ENCODE data around the gene DNAJB5.
"Not testable (repeated sequence)": the region's sequence is repeated elsewhere in the genome, so short reads cannot be mapped to it uniquely, and the experiment has no call there.

The DNAJB5 gene

DNA sequence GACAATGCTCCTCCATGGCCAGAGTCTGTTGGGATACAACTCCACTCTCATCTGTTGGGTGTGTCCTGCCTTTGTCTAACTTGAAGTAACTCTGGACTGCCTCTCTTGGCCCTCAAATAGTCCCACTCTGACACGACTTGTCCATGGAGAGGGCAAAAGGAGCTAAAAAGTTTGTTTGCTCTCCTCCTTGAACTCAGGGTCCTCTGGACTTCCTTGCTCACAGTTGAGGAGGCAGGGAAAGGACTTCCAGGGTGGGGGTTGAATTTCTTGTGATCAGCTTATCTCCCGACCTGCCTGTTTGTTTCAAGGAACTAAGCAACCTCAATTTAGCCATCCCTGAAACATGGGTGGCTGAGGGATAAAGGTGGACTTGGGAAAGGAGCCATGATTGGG lies 11.7 kb downstream of the DNAJB5 start:
- TF ChIP-seq EZH2 (IDR thresholded peaks at IDR 0.05) (no peak), POLR2AphosphoS5 (IDR thresholded peaks at IDR 0.05; ENCODE audit: borderline replicate concordance, low read depth, low read length) (no peak), FOXP2 (optimal IDR thresholded peaks at IDR 0.05; ENCODE audit: control extremely low read depth, extremely low read length, insufficient read depth) (no peak)
- no peak for DNase-seq (ENCODE audit: low read depth, low spot score)
- no peak overlapping the region for H3K9ac ChIP-seq (ENCODE audit: insufficient read length)

DNA sequence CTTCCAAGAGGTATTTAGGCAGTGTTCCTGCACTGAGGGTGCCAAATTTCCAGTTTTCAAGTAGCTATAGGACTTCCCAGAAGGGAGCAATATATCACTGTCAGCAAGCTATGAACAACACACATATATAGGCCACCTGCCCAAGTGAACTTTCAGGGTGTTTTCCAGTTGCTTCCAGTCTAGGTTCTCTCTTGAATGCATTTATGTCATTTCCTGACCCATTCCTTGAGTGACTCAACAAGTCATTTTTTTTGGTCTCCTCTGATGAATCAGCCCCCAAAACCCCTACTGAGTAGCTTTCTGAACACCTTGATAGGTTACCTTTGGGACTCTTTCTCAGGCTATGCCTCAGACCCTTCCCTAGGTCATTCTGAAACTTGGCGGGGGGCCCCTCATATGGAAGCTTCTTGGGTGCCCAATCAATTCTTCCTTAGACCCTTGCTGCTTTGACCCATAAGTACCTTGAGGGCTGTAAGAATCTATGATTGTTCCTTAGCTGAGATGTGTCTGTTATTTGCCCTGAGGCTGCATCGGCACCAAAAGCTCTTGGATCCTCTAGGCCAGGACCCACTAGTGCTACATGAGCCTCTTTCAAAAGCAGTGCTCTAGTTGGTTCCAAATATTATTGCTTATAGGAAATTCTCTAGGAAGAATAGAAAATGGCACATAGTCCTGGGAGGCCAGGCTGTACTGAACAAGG lies 12.4 kb downstream of the DNAJB5 start:
- H3K27ac ChIP-seq: no peak overlapping the region
- H3K36me3 ChIP-seq (ENCODE audit: insufficient read depth, low read length): no peaks in the 10 kb centered on the region
- DNase-seq (ENCODE audit: low read depth, low spot score): no peak
- TF ChIP-seq FOXP2 (optimal IDR thresholded peaks at IDR 0.05; ENCODE audit: control extremely low read depth, extremely low read length, insufficient read depth): no peak
- no peaks in the 10 kb centered on the region for H3K9me3 ChIP-seq (ENCODE audit: low read depth, low read length)
- no peak overlapping the region for H3K4me3 ChIP-seq
- H3K9ac ChIP-seq (ENCODE audit: insufficient read length): no peak overlapping the region

More for the DNA sequence above, 11.7 kb downstream of the DNAJB5 start:
- Histone ChIP-seq H3K4me3 (no peak overlapping the region), H3K36me3 (ENCODE audit: insufficient read depth, low read length) (no peaks in the 10 kb centered on the region), H3K9me3 (ENCODE audit: low read depth, low read length) (no peaks in the 10 kb centered on the region), H3K27ac (no peak overlapping the region)

DNA sequence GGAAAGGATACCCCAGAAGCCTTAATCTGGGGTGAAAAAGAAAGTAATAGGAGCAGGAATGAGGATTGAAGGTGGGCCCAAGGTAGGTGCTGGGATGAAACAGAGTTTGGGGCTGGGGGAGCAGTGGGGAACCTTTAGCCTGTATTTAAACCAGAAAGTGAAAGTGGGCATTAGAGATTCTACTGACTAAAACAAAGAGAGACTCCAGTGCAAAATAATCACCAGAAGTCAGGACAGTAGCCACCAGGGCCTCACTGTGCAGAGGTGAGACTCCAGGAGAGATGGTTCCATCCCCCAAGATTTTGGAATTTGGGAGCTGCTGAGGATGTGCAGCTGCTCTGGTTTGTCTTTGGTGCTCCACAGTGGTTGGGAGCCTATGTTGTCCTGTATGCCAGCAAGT lies 13.1 kb downstream of the DNAJB5 start:
- Histone ChIP-seq H3K9ac (ENCODE audit: insufficient read length) (no peak overlapping the region), H3K36me3 (ENCODE audit: insufficient read depth, low read length) (no peaks in the 10 kb centered on the region), H3K4me3 (no peak overlapping the region), H3K27ac (no peak overlapping the region), H3K9me3 (ENCODE audit: low read depth, low read length) (no peaks in the 10 kb centered on the region)
- DNase-seq (ENCODE audit: low read depth, low spot score): no peak
- TF ChIP-seq EZH2 (IDR thresholded peaks at IDR 0.05): no peak
- no peak for TF ChIP-seq FOXP2 (optimal IDR thresholded peaks at IDR 0.05; ENCODE audit: control extremely low read depth, extremely low read length, insufficient read depth)
- no peak for TF ChIP-seq POLR2AphosphoS5 (IDR thresholded peaks at IDR 0.05; ENCODE audit: borderline replicate concordance, low read depth, low read length)

DNA sequence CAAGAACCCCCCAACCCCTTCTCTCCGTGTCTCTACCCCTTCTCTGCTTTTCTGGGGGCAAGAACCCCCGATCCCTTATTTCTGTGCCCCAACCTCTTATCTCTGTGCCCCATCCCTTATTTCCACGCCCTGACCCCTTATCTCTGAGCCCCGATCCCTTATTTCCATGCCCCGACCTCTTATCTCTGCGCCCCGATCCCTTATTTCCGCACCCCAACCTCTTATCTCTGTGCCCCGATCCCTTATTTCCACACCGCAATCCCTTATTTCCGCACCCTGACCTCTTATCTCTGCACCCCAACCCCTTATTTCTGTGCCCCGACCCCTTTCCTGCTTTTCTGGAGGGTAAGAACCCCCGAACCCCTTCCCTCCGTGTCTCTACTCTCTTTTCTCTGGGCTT lies 14.8 kb downstream of the DNAJB5 start:
- DNase-seq (ENCODE audit: low read depth, low spot score); H3K9ac ChIP-seq (ENCODE audit: insufficient read length); H3K9me3 ChIP-seq (ENCODE audit: low read depth, low read length); H3K27ac ChIP-seq; H3K36me3 ChIP-seq (ENCODE audit: insufficient read depth, low read length); H3K4me3 ChIP-seq: not testable (repeated sequence)

DNA sequence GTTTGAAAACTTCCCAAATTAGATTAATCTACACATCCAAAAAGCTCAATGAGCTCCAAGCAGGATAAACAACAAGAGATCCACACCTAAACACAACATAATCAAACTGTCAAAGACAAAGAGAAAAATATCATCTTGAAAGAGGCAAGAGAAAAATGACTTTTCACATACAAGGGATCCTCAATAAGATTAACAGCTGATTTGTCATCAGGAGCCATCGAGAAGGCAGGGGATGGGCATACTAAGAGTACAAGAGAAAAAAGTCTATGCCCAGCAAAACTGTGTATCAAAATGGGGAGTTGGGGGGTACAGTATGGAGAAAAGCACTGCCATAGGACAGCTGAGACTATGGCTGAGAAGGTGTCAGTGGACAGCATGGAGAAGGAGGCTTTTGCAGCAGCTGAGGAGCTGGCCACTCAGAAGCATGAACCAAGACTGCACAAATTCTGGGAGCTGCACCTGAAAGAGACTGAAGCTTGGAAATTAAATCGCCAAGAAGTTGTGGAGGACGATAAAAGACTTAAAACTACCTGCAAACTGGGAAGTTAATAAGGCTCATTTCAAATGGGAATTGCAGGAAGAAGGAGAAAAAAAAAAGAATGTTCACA lies 20.9 kb downstream of the DNAJB5 start:
- peaks cover 21% of the 10 kb centered on the region for H3K36me3 ChIP-seq (ENCODE audit: insufficient read depth, low read length)
- no peak for DNase-seq (ENCODE audit: low read depth, low spot score)
- H3K4me3 ChIP-seq: no peak overlapping the region
- no peaks in the 10 kb centered on the region for H3K9me3 ChIP-seq (ENCODE audit: low read depth, low read length)
- no peak overlapping the region for H3K9ac ChIP-seq (ENCODE audit: insufficient read length)
- TF ChIP-seq FOXP2 (optimal IDR thresholded peaks at IDR 0.05; ENCODE audit: control extremely low read depth, extremely low read length, insufficient read depth): no peak
- TF ChIP-seq POLR2AphosphoS5 (IDR thresholded peaks at IDR 0.05; ENCODE audit: borderline replicate concordance, low read depth, low read length): no peak
- no peak for TF ChIP-seq EZH2 (IDR thresholded peaks at IDR 0.05)
- no peak overlapping the region for H3K27ac ChIP-seq

DNA sequence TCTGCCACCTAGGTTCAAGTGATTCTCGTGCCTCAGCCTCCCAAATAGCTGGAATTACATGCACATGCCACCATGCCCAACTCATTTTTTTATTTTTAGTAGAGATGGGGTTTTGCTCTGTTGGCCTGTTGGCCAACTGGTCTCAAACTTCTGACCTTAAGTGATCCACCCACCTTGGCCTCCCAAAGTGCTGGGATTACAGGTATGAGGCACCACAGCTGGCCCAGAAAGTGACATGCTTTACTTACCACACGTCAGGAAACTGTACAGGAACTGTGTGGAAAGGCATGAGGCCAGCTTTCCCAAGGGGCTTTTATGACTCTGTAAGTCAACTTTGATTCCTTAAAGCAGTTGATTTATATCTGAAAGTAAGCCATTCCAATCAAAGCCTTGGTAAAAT lies 25.0 kb downstream of the DNAJB5 start:
- no peaks in the 10 kb centered on the region for H3K9me3 ChIP-seq (ENCODE audit: low read depth, low read length)
- no peak overlapping the region for H3K4me3 ChIP-seq
- TF ChIP-seq FOXP2 (optimal IDR thresholded peaks at IDR 0.05; ENCODE audit: control extremely low read depth, extremely low read length, insufficient read depth) (no peak), EZH2 (IDR thresholded peaks at IDR 0.05) (no peak), POLR2AphosphoS5 (IDR thresholded peaks at IDR 0.05; ENCODE audit: borderline replicate concordance, low read depth, low read length) (no peak)
- no peak for DNase-seq (ENCODE audit: low read depth, low spot score)
- H3K36me3 ChIP-seq (ENCODE audit: insufficient read depth, low read length): peaks cover 26% of the 10 kb centered on the region
- no peak overlapping the region for H3K9ac ChIP-seq (ENCODE audit: insufficient read length)
- H3K27ac ChIP-seq: no peak overlapping the region

DNA sequence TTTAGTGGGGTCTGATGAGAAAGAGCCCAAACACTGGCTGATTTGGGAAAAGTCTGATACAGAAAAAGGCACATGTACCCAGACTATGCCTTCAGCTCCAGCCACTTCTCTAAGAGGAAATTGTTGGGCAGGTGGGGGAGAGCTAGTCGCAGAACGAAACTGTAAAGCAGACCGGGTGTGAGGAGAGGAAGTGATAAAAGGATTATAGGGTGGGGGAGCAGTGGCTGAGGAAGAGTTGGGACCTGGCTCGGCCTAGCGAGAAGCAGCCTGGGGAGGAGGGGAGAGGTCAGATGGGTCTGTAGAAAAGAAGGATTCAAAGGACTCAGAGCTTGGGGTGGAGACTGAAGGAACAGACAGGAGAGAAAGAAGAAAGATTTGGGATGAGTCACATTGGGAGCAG lies 33.9 kb downstream of the DNAJB5 start:
- DNase-seq (ENCODE audit: low read depth, low spot score); H3K4me3 ChIP-seq; H3K9ac ChIP-seq (ENCODE audit: insufficient read length); H3K27ac ChIP-seq; H3K36me3 ChIP-seq (ENCODE audit: insufficient read depth, low read length); H3K9me3 ChIP-seq (ENCODE audit: low read depth, low read length): not testable (repeated sequence)

DNA sequence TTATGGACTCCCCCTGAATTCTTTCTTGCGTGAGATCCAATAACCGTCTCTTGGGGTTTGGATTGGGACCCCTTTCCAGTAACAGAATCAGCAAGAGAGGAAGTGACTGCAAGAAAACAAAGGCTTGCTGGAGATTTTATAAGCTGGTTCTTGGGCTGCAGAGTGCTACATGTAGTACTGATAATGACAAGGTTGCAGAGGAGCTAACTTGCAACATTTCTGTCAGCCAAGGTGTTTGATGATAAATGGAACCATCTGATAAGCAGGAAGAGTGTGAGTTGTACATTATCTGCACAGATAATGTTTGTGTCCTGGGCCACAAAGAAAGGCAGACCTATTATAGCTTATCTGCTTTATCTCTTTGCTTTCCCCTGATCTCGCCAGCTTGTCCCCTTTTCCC lies 37.1 kb downstream of the DNAJB5 start:
- Histone ChIP-seq H3K36me3 (ENCODE audit: insufficient read depth, low read length) (no peaks in the 10 kb centered on the region; the same call in 1 of the 2 replicates), H3K9me3 (ENCODE audit: low read depth, low read length) (no peaks in the 10 kb centered on the region), H3K9ac (ENCODE audit: insufficient read length) (no peak overlapping the region), H3K4me3 (no peak overlapping the region), H3K27ac (no peak overlapping the region)
- TF ChIP-seq EZH2 (IDR thresholded peaks at IDR 0.05) (no peak), POLR2AphosphoS5 (IDR thresholded peaks at IDR 0.05; ENCODE audit: borderline replicate concordance, low read depth, low read length) (no peak), FOXP2 (optimal IDR thresholded peaks at IDR 0.05; ENCODE audit: control extremely low read depth, extremely low read length, insufficient read depth) (no peak)
- no peak for DNase-seq (ENCODE audit: low read depth, low spot score)

DNA sequence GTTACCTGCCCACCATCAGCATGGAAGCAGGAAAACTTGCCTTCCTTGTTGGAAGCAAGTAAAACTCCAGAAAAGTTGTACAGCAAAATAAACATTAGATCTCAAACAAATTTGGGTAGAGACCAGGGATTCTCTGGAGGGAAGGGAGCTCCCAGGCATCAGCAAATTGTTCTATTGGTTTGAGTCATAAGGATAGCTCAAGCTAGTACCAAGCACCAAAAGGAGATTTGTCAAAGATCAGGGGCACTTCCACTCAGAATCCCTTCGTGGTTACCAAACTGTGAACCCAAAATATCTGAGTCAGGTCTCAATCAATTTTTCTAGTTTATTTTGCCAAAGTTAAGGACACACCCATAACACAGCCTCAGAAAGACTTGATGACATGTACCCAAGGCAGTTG lies 37.8 kb downstream of the DNAJB5 start:
- Histone ChIP-seq H3K9me3 (ENCODE audit: low read depth, low read length) (no peaks in the 10 kb centered on the region), H3K36me3 (ENCODE audit: insufficient read depth, low read length) (no peaks in the 10 kb centered on the region; the same call in 1 of the 2 replicates), H3K4me3 (no peak overlapping the region), H3K9ac (ENCODE audit: insufficient read length) (no peak overlapping the region), H3K27ac (no peak overlapping the region)
- DNase-seq (ENCODE audit: low read depth, low spot score): no peak
- no peak for TF ChIP-seq POLR2AphosphoS5 (IDR thresholded peaks at IDR 0.05; ENCODE audit: borderline replicate concordance, low read depth, low read length)
- no peak for TF ChIP-seq EZH2 (IDR thresholded peaks at IDR 0.05)
- no peak for TF ChIP-seq FOXP2 (optimal IDR thresholded peaks at IDR 0.05; ENCODE audit: control extremely low read depth, extremely low read length, insufficient read depth)
